Suprapubic skin (tissue), 4 donors: ENCODE measurements around the gene KCNT2.

Source experiments
- CTCF ChIP-seq, 2 donors: fragments of 200-600 bp in 1 of 2; fragments of 450-650 bp in 1 of 2; sonication (generic) in 1 of 2; IDR thresholded peaks; one replicate each; pipeline ENCODE4 v1.5.1; 2016 to 2019; ENCODE audit warnings: antibody characterized with exemption in 2 of 2, mild to moderate bottlenecking in 1 of 2, moderate library complexity in 1 of 2
- EP300 ChIP-seq: sonication (generic); formaldehyde crosslinking; IDR thresholded peaks from one replicate; pipeline ENCODE4 v1.6.1; 2017; ENCODE audit warnings: antibody characterized with exemption
- POLR2A ChIP-seq, 2 donors: fragments of 450-650 bp; IDR thresholded peaks; one replicate each; pipeline ENCODE4 v1.6.1; 2017; ENCODE audit warnings: antibody characterized with exemption in 2 of 2, mild to moderate bottlenecking in 2 of 2, moderate library complexity in 2 of 2
- POLR2AphosphoS5 ChIP-seq, 3 donors: sonication (generic); formaldehyde crosslinking; IDR thresholded peaks; one replicate each; pipeline ENCODE4 v1.6.1; 2017; ENCODE audit warnings: antibody characterized with exemption in 3 of 3

GRCh38 chr1:196510451-196510850 lies 97.8 kb downstream of the KCNT2 start:
- TF ChIP-seq CTCF (IDR thresholded peaks at IDR 0.05) (no peak), POLR2A (IDR thresholded peaks at IDR 0.05) (no peak), POLR2AphosphoS5 (IDR thresholded peaks at IDR 0.05) (no peak), EP300 (no peak)
